CD4-positive, alpha-beta memory T cell (primary cell): ENCODE data around the gene SLC25A51. TPM values are rescaled to one million over a fixed set of nuclear protein-coding genes. Genes with fewer than 3 reads are reported as not detected.

Experiments used
- CTCF ChIA-PET: fragments of 350-600 bp; sonication (Branson Sonifier 250); formaldehyde crosslinking; loops from one replicate; lab custom pipeline; 2021; ENCODE audit warnings: inconsistent platforms; ENCODE audit not compliant: partially characterized antibody; lab: Charles Lee
- POLR2A ChIA-PET: fragments of 350-600 bp; sonication (Branson Sonifier 250); formaldehyde crosslinking; loops from one replicate; lab custom pipeline; 2021; ENCODE audit not compliant: partially characterized antibody; lab: Charles Lee
- DNase-seq, 5 donors: peaks; one replicate each; pipeline versions ENCODE4 v3.0.0 to v3.0.0-alpha.2; 2020 to 2022; ENCODE audit warnings: mixed read lengths in 1 of 5
- H3K27ac ChIP-seq: one replicate; pipeline ENCODE4 v1.7.0; 2013; ENCODE audit warnings: low read depth, low read length
- H3K27me3 ChIP-seq: 2 replicates; pipeline ENCODE4 v1.7.0; 2013; ENCODE audit warnings: mild to moderate bottlenecking, low read length, moderate library complexity; ENCODE audit not compliant: insufficient read depth
- H3K36me3 ChIP-seq: 2 replicates; pipeline ENCODE4 v1.7.0; 2013; ENCODE audit warnings: mild to moderate bottlenecking, low read length, moderate library complexity; ENCODE audit not compliant: insufficient read depth
- H3K4me1 ChIP-seq: 2 replicates; pipeline ENCODE4 v1.7.0; 2013; ENCODE audit warnings: mild to moderate bottlenecking, low read length, moderate library complexity; ENCODE audit not compliant: insufficient read depth
- H3K4me3 ChIP-seq, 2 donors: one replicate each; pipeline ENCODE4 v1.7.0; 2013; ENCODE audit warnings: low read length in 2 of 2, mild to moderate bottlenecking in 1 of 2
- H3K9me3 ChIP-seq, 2 donors: one replicate each; pipeline ENCODE4 v1.7.0; 2013; ENCODE audit warnings: low read length in 2 of 2, control low read depth in 1 of 2; ENCODE audit not compliant: control insufficient read depth in 1 of 2
- H3K27ac Mint-ChIP-seq, 7 donors: one replicate each; pipeline ENCODE4 v1.8.0; 2020 to 2021; ENCODE audit warnings: mixed read lengths in 7 of 7, mild to moderate bottlenecking in 6 of 7, inconsistent platforms in 3 of 7, moderate library complexity in 3 of 7
- H3K27me3 Mint-ChIP-seq, 2 donors: one replicate each; pipeline ENCODE4 v1.8.0; 2020 to 2021; ENCODE audit warnings: mixed read lengths in 2 of 2
- H3K36me3 Mint-ChIP-seq, 2 donors: one replicate each; pipeline ENCODE4 v1.8.0; 2020 to 2021; ENCODE audit warnings: mixed read lengths in 2 of 2, inconsistent platforms in 1 of 2, mild to moderate bottlenecking in 1 of 2
- H3K4me1 Mint-ChIP-seq, 4 donors: one replicate each; pipeline ENCODE4 v1.8.0; 2020 to 2021; ENCODE audit warnings: mixed read lengths in 4 of 4, mild to moderate bottlenecking in 1 of 4
- H3K4me3 Mint-ChIP-seq, 8 donors: one replicate each; pipeline ENCODE4 v1.8.0; 2020 to 2021; ENCODE audit warnings: mixed read lengths in 8 of 8, mild to moderate bottlenecking in 7 of 8, moderate library complexity in 6 of 8, inconsistent platforms in 3 of 8
- H3K9me3 Mint-ChIP-seq, 8 donors: one replicate each; pipeline ENCODE4 v1.8.0; 2020 to 2021; ENCODE audit warnings: mixed read lengths in 8 of 8, mild to moderate bottlenecking in 5 of 8, inconsistent platforms in 3 of 8, moderate library complexity in 1 of 8
- intact Hi-C: fragments of 100-400 bp; cut with micrococcal nuclease; formaldehyde crosslinking; loops from one replicate; pipeline ENCODE4 v1.15.1; 2023
- polyA plus RNA-seq, 2 donors: library from polyadenylated mRNA; unstranded; fragments of 300-500 nt; fragmentation: Illumina TruSeq; gene quantifications; one replicate each; pipeline ENCODE4 v1.2.3, GENCODE V29; 2021
- total RNA-seq, 2 experiments: library from RNA; stranded (reverse); gene quantifications; one replicate each; pipeline ENCODE4 v1.2.3, GENCODE V29; 2021

SLC25A51 gene
- total and polyA plus RNA-seq, 4 experiments from 2014 or later: 8.0 to 43.3 (median 27.0) TPM

- no peak overlapping the region for H3K27ac ChIP-seq
- Mint-ChIP-seq H3K4me1 (no peaks in the 10 kb centered on the region), H3K9me3 (no peaks in the 10 kb centered on the region), H3K36me3 (no peaks in the 10 kb centered on the region), H3K27me3 (no peaks in the 10 kb centered on the region), H3K4me3 (no peak overlapping the region), H3K27ac (no peak overlapping the region)
- no peaks in the 10 kb centered on the region for H3K9me3 ChIP-seq
- no peaks in the 10 kb centered on the region for H3K4me1 ChIP-seq
- CTCF ChIA-PET: interaction anchor here (1.8 kb wide), 1 partner anchor 169 kb away, joined by 4 read pairs; no protein-coding TSS in a partner anchor
- no peaks in the 10 kb centered on the region for H3K36me3 ChIP-seq
- no peak overlapping the region for H3K4me3 ChIP-seq
- intact Hi-C loops: no loop called here
- no peak for DNase-seq
- POLR2A ChIA-PET: no interaction called here
- no peaks in the 10 kb centered on the region for H3K27me3 ChIP-seq
Observed at GRCh38 chr9:37918665-37919170, 14.8 kb upstream of the SLC25A51 start.

DNA sequence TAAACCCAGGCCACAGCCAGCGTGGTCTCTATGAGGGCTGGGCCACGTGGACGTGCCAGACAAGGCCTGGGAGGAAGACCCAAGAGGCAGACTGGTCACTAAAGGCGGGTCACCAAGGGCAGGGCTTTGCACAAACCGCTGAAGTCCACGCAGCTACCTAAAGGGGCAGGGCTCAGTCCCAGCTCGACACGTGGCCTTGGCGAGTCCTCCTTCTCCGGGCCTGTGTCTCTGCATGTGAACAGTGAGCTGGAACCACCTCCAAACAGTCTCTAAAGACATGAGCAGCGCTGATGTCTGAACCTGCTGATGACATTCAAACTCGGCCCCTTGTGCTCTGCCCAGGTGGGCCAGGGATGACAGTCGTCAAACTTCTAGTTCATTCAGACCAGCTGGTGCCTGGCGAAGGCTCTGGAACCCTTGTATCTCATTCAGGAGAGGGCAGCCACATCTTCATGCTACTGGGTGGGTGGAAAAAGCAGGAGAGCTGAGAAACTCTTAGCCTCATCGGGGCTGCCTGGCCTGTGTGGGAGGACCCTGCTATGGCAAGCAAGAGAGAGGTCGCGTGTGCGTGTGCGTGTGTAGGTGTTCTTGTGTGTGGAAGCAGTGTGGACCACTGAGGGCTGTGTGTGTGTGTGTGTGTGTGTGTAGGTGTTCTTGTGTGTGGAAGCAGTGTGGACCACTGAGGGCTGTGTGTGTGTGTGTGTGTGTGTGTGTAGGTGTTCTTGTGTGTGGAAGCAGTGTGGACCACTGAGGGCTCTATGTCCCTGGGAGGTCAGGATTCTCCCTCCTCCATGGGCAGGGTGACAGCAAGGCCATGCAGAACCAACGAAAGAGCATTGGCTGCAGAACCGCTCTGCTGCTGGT, 14.1 kb upstream of the SLC25A51 start:
- no peak overlapping the region for H3K27ac Mint-ChIP-seq
- no peak for DNase-seq
- Histone ChIP-seq H3K4me3 (no peak overlapping the region), H3K36me3 (no peaks in the 10 kb centered on the region), H3K9me3 (no peaks in the 10 kb centered on the region), H3K27ac (no peak overlapping the region), H3K27me3 (no peaks in the 10 kb centered on the region), H3K4me1 (no peaks in the 10 kb centered on the region)
- no peaks in the 10 kb centered on the region for H3K9me3 Mint-ChIP-seq
- H3K27me3 Mint-ChIP-seq: no peaks in the 10 kb centered on the region
- intact Hi-C loops: no loop called here
- ChIA-PET CTCF (interaction anchor here (1.8 kb wide), 1 partner anchor 170 kb away, joined by 4 read pairs; no protein-coding TSS in a partner anchor), POLR2A (no interaction called here)
- H3K4me1 Mint-ChIP-seq: peaks cover 0 to 4% (median 0%) of the 10 kb centered on the region in 4 donors
- no peaks in the 10 kb centered on the region for H3K36me3 Mint-ChIP-seq
- no peak overlapping the region for H3K4me3 Mint-ChIP-seq

DNA sequence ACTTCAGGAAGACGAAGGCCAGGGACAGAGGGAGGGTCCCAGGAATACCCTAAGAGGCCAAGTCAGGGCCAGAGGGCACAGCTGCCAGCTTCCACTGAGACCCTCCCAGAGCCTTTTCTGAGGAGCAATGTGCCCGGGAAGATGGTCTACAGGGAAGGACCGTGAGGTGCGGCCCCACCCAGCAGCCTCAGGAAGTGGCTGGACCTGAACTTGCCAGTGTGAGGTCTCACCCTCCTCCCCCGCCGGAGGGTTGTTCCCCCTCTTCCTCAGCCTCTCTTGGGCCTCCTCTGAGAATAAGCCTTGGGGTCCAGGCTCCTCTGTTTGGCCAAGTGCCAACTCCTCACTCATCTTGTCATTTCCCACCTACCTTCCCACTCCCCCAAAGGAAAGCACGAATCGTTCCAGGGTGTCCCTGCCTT, 13.4 kb upstream of the SLC25A51 start:
- H3K27me3 ChIP-seq: no peaks in the 10 kb centered on the region
- ChIA-PET CTCF (interaction anchor here (0.7 to 1.8 kb wide), 2 partner anchors 10 to 171 kb away, joined by 3 to 4 read pairs; no protein-coding TSS in a partner anchor), POLR2A (no interaction called here)
- no peaks in the 10 kb centered on the region for H3K9me3 ChIP-seq
- H3K4me1 ChIP-seq: no peaks in the 10 kb centered on the region
- Mint-ChIP-seq H3K9me3 (no peaks in the 10 kb centered on the region), H3K4me1 (peaks cover 0 to 4% (median 0%) of the 10 kb centered on the region in 4 donors), H3K36me3 (no peaks in the 10 kb centered on the region), H3K4me3 (no peak overlapping the region), H3K27ac (no peak overlapping the region), H3K27me3 (no peaks in the 10 kb centered on the region)
- intact Hi-C loops: no loop called here
- no peak overlapping the region for H3K27ac ChIP-seq
- DNase-seq: no peak
- H3K4me3 ChIP-seq: no peak overlapping the region
- no peaks in the 10 kb centered on the region for H3K36me3 ChIP-seq

DNA sequence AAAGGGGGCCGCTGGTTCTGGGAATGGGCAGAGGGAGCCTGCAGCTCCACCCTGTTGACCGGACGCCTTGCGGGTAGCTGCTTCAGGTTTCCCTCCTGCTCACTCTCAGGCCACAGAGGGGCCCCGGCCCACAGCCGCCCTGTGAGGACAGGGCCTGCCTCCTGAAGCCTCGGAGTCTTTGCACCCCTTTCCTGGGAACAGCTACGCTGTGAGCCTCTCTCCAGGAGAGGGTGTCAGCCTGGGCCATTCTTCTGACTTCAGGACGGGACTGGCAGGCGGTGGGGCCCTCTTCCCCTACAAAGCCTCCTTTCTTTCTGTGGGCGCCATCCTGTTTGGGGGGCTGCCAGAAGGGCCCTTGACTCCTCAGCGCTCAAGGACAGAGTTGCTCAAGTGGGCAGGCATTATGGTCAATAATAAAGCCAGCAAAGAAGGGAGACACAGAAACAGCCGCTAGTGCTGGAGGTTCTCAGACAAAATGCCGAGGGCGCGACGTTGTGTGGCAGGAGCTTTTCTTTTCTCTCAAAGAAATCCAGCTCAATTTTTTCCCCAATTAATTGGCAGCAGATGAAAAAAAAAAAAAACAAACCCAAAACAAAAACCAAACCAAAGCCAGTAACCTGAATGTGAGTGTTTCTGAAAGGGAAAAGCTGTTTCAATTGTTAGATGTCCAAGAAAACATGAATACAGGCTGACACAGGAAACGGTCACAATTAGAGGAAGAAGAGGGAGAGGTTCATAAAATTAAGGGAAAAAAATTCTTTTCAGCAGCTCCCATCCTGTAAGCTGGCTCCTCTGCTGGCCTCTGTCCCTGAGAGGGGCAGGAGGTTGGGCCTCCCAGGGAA, 12.8 kb upstream of the SLC25A51 start:
- H3K4me3 ChIP-seq: no peak overlapping the region
- H3K27me3 ChIP-seq: no peaks in the 10 kb centered on the region
- no peak overlapping the region for H3K27ac ChIP-seq
- H3K4me1 Mint-ChIP-seq: peaks cover 0 to 4% (median 0%) of the 10 kb centered on the region in 4 donors
- H3K4me1 ChIP-seq: no peaks in the 10 kb centered on the region
- no peaks in the 10 kb centered on the region for H3K36me3 Mint-ChIP-seq
- CTCF ChIA-PET: interaction anchor here (0.7 to 1.8 kb wide), 4 partner anchors 9 to 440 kb away, joined by 3 to 7 read pairs (median 4); no protein-coding TSS in a partner anchor
- POLR2A ChIA-PET: no interaction called here
- no peaks in the 10 kb centered on the region for H3K9me3 Mint-ChIP-seq
- H3K27me3 Mint-ChIP-seq: no peaks in the 10 kb centered on the region
- intact Hi-C loops: no loop called here
- no peak overlapping the region for H3K4me3 Mint-ChIP-seq
- H3K27ac Mint-ChIP-seq: no peak overlapping the region
- no peak for DNase-seq
- no peaks in the 10 kb centered on the region for H3K36me3 ChIP-seq
- no peaks in the 10 kb centered on the region for H3K9me3 ChIP-seq

DNA sequence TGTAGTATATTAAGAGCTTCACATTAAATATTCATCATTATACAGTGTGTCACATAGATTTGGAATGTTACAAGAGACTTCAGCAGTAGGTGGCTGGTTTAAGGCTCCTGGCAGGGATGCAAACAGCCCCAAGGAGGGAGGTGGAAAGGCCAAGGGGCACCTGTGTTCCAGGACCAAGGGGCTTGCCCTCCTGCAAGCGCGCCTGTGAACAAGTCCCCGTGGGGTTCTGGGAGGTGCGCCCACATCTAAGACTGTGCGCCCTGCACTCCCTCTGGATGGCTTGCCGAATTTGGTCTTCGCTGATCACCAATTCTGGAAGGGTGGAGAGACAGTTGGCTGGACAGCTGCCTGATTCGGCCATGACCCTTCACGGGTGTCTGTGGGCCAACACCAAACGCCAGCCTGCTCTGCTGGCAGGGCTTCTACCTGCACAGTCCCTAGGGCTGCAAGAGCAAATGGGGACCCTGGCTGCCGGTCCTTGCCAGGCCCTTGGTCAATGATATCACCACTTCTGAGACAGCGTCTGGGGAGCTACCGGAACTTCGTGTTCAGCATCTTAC, 12.1 kb upstream of the SLC25A51 start:
- no peak overlapping the region for H3K4me3 ChIP-seq
- no peak for DNase-seq
- H3K27me3 ChIP-seq: no peaks in the 10 kb centered on the region
- H3K27ac Mint-ChIP-seq: no peak overlapping the region
- H3K27me3 Mint-ChIP-seq: no peaks in the 10 kb centered on the region
- CTCF ChIA-PET: interaction anchor here (0.7 to 4.8 kb wide), 7 partner anchors 10 to 517 kb away, joined by 3 to 52 read pairs (median 4); no protein-coding TSS in a partner anchor
- no peaks in the 10 kb centered on the region for H3K9me3 ChIP-seq
- H3K4me1 ChIP-seq: no peaks in the 10 kb centered on the region
- no peak overlapping the region for H3K4me3 Mint-ChIP-seq
- H3K4me1 Mint-ChIP-seq: peaks cover 0 to 4% (median 0%) of the 10 kb centered on the region in 4 donors
- H3K36me3 ChIP-seq: no peaks in the 10 kb centered on the region
- no peak overlapping the region for H3K27ac ChIP-seq
- intact Hi-C loops: no loop called here
- no peaks in the 10 kb centered on the region for H3K36me3 Mint-ChIP-seq
- POLR2A ChIA-PET: no interaction called here
- no peaks in the 10 kb centered on the region for H3K9me3 Mint-ChIP-seq

DNA sequence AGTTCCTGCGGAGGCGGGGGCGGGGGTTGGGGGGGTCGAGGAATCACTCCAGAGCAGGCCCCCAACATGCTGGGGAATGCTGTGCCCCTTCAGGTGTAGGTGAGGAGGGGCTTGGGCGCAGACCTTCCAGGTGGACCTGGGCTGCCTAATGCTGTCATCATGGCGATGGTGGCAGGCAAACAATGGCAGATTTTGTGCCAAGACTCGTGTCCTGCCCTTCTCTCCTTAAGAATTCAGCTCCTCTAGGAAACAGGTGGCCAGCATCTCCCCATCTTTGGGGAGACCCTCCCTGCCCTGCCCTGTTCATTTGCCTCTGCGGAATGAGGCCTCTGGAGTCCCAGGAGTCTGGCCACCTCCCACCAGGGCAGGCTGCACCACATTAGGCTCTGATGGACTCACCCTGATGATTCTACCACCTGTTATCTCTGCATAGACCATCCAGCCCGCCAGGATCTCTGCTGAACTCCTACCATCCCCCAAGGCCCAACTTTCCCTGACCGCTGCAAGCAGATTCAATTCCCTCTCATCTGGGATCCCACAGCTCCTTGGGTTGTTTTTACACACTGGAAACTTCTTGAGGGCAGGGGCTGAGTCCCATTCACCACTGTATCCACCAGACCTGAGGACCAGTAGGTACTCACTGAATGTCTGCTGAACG, 10.9 kb upstream of the SLC25A51 start:
- H3K27me3 Mint-ChIP-seq: no peaks in the 10 kb centered on the region
- no peaks in the 10 kb centered on the region for H3K36me3 ChIP-seq
- H3K4me1 ChIP-seq: no peaks in the 10 kb centered on the region
- H3K4me3 ChIP-seq: no peak overlapping the region
- H3K27me3 ChIP-seq: no peaks in the 10 kb centered on the region
- CTCF ChIA-PET: interaction anchor here (0.8 to 7.7 kb wide), 14 partner anchors 9 to 519 kb away, joined by 3 to 56 read pairs (median 4); no protein-coding TSS in a partner anchor
- H3K9me3 Mint-ChIP-seq: no peaks in the 10 kb centered on the region
- H3K4me3 Mint-ChIP-seq: no peak overlapping the region
- POLR2A ChIA-PET: interaction anchor here (1.4 to 1.7 kb wide), 2 partner anchors 10 to 154 kb away, joined by 3 to 4 read pairs; partner anchors contain the start of gene SHB
- no peaks in the 10 kb centered on the region for H3K36me3 Mint-ChIP-seq
- H3K27ac Mint-ChIP-seq: no peak overlapping the region
- DNase-seq: no peak
- intact Hi-C loops: no loop called here
- H3K27ac ChIP-seq: no peak overlapping the region
- H3K9me3 ChIP-seq: no peaks in the 10 kb centered on the region
- peaks cover 0 to 4% (median 0%) of the 10 kb centered on the region in 4 donors for H3K4me1 Mint-ChIP-seq
